Suprapubic skin (tissue), 4 donors: ENCODE results near the gene FOXO6. TPM values are rescaled to one million over a fixed set of nuclear protein-coding genes. Genes with fewer than 3 reads are reported as not detected.

Experiments used
- DNase-seq, 2 donors: peaks; one replicate each; pipeline ENCODE4 v3.0.0-alpha.2; 2019; ENCODE audit warnings: low spot score in 2 of 2
- H3K27ac ChIP-seq: fragments of 200-600 bp; sonication (generic); one replicate; pipeline ENCODE4 v1.5.1; 2019
- H3K27me3 ChIP-seq: fragments of 200-600 bp; sonication (generic); one replicate; pipeline ENCODE4 v1.5.1; 2019
- H3K36me3 ChIP-seq: fragments of 200-600 bp; sonication (generic); one replicate; pipeline ENCODE4 v1.5.1; 2019
- H3K4me1 ChIP-seq: fragments of 200-600 bp; sonication (generic); one replicate; pipeline ENCODE4 v1.5.1; 2019
- H3K4me3 ChIP-seq: fragments of 200-600 bp; sonication (generic); one replicate; pipeline ENCODE4 v1.5.1; 2019; ENCODE audit warnings: mild to moderate bottlenecking
- H3K9me3 ChIP-seq: fragments of 200-600 bp; sonication (generic); one replicate; pipeline ENCODE4 v1.5.1; 2019
- EP300 ChIP-seq: sonication (generic); formaldehyde crosslinking; IDR thresholded peaks from one replicate; pipeline ENCODE4 v1.6.1; 2017; ENCODE audit warnings: antibody characterized with exemption
- POLR2A ChIP-seq, 2 donors: fragments of 450-650 bp; IDR thresholded peaks; one replicate each; pipeline ENCODE4 v1.6.1; 2017; ENCODE audit warnings: antibody characterized with exemption in 2 of 2, mild to moderate bottlenecking in 2 of 2, moderate library complexity in 2 of 2
- POLR2AphosphoS5 ChIP-seq, 3 donors: sonication (generic); formaldehyde crosslinking; IDR thresholded peaks; one replicate each; pipeline ENCODE4 v1.6.1; 2017; ENCODE audit warnings: antibody characterized with exemption in 3 of 3
- WGBS: methylation state at CpG from one replicate; pipeline ENCODE4 v1.1.5; 2018; 5-methylcytosine and 5-hydroxymethylcytosine counted together
- total RNA-seq, 4 donors: library from RNA; depleted of rRNA; stranded (reverse); fragments of >200 nt; gene quantifications; one replicate each; pipeline ENCODE4 v1.1.0, GENCODE V29; 2016
- TF ChIP-seq, protein P1 (sequence below), 2 donors: fragments of 200-600 bp in 1 of 2; fragments of 450-650 bp in 1 of 2; sonication (generic) in 1 of 2; IDR thresholded peaks; one replicate each; pipeline ENCODE4 v1.5.1; 2016 to 2019; ENCODE audit warnings: antibody characterized with exemption in 2 of 2, mild to moderate bottlenecking in 1 of 2, moderate library complexity in 1 of 2

The FOXO6 gene
- total RNA-seq, 4 donors from 2014 or later: 1.4 to 2.8 (median 1.6) TPM

DNA sequence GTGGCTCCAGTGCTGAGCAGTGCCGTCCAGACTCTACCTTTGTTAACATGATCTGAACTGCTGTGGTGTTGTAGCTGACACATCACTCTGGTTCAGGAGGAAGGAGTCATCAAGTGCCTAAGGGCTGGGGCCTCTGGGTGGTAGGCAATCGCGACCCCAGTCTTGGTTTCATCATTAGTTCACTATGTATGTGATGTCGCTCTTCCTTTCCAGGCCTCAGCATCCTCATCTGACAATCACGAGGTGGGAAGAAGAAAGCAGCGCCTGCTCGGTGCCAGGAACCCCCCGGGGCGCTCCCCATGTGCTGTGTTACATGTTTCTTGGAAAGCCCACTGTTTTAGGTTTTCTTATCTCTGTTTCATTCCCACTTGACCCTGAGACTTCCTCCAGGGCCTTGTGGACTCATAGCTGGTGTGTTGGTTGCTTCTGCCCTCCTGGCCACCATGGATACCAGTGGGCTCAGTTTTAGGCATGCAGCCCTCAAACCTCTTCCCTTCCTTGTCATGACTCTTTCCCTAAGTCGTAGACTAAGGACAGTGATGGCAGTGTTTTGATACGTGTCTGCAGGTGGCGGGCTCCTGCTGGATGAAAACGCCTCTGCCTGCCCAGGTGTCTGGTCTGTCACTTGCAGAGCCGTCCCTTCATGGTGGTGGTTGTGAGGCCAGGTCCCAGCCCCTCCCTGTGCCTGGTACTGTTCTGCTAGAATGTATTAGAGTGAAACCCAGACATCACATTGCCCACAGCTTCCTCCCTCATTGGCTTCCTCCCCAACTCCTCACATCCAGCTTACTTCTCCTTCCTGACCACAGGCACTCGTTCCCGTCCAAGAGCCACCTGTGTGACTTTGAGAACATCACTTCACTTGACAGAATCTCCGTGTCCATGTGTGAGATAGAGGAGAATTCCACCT, 17.2 kb upstream of the FOXO6 start:
- no peak overlapping the region for H3K27ac ChIP-seq
- TF ChIP-seq POLR2AphosphoS5 (IDR thresholded peaks at IDR 0.05) (no peak), POLR2A (IDR thresholded peaks at IDR 0.05) (no peak)
- peaks cover 9% of the 10 kb centered on the region for H3K4me1 ChIP-seq
- DNase-seq: peak; percentile 53 to 59
- H3K9me3 ChIP-seq: peaks cover 1% of the 10 kb centered on the region
- H3K4me3 ChIP-seq: no peak overlapping the region
- no peaks in the 10 kb centered on the region for H3K27me3 ChIP-seq
- WGBS: 91% methylated on average over 17 of the region's 17 CpGs
- no peaks in the 10 kb centered on the region for H3K36me3 ChIP-seq

DNA sequence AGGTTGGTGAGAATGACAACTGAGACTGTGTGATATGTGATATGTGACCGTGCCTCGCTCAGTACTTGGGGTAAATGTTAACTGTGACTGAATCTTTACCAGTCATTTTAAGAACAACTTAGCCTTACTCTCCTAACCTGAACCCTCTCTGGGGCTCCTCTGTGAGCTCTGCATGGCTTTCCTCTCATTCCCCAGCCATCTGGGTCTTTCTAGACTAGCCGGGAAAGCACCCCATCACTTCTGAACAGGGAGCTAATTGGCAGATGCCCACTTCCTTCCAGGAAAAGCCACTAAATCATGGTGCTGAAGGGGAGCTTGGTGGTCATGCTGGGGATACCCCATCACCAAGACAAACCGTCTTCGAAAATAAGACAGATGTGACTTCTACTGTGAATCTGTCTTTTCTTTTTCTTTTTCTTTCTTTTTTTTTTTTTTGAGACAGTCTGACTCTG, 16.5 kb upstream of the FOXO6 start:
- Histone ChIP-seq H3K4me3 (no peak overlapping the region), H3K36me3 (no peaks in the 10 kb centered on the region), H3K27me3 (no peaks in the 10 kb centered on the region), H3K4me1 (peaks cover 9% of the 10 kb centered on the region), H3K27ac (no peak overlapping the region), H3K9me3 (no peaks in the 10 kb centered on the region)
- 88% methylated on average over 5 of the region's 5 CpGs for WGBS
- peak; percentile 2 to 6 for DNase-seq
- no peak for TF ChIP-seq EP300
- no peak for TF ChIP-seq POLR2AphosphoS5 (IDR thresholded peaks at IDR 0.05)

DNA sequence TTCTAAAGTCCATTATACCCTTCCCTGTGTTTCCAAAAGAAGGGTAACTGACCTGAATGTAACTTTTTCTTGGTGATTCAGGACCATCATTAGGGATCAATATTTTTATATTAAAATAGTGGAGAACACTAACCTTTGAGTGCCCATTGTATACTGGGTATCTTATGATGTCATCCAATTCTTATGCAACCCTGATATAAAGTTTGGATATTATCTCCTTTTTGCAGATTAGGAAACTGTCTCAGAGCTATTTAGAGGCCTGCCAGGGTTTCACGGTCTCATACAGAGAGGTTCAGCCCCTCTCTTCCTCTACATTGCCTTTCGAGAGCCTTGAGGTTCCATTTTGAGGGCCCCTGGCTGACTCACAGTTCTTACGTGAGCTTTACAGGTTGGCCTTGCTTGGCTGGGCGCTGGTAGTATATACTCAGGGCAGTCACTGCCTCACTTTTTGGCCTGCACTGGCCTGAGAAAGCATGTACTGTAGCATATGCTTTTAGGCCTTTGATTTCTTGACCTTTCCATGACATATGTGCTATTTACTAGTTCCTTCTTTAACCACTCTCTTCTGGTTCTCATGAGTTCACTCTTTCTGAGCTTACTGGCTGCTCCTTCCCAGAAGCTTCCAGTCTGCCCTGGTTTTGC, 15.7 kb upstream of the FOXO6 start:
- no peaks in the 10 kb centered on the region for H3K9me3 ChIP-seq
- peaks cover 9% of the 10 kb centered on the region for H3K4me1 ChIP-seq
- no peak overlapping the region for H3K27ac ChIP-seq
- no peak for TF ChIP-seq EP300
- TF ChIP-seq POLR2A (IDR thresholded peaks at IDR 0.05): no peak
- TF ChIP-seq, protein P1, sequence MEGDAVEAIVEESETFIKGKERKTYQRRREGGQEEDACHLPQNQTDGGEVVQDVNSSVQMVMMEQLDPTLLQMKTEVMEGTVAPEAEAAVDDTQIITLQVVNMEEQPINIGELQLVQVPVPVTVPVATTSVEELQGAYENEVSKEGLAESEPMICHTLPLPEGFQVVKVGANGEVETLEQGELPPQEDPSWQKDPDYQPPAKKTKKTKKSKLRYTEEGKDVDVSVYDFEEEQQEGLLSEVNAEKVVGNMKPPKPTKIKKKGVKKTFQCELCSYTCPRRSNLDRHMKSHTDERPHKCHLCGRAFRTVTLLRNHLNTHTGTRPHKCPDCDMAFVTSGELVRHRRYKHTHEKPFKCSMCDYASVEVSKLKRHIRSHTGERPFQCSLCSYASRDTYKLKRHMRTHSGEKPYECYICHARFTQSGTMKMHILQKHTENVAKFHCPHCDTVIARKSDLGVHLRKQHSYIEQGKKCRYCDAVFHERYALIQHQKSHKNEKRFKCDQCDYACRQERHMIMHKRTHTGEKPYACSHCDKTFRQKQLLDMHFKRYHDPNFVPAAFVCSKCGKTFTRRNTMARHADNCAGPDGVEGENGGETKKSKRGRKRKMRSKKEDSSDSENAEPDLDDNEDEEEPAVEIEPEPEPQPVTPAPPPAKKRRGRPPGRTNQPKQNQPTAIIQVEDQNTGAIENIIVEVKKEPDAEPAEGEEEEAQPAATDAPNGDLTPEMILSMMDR (IDR thresholded peaks at IDR 0.05): no peak
- no peak for TF ChIP-seq POLR2AphosphoS5 (IDR thresholded peaks at IDR 0.05)
- WGBS: 88% methylated on average over 4 of the region's 4 CpGs
- no peaks in the 10 kb centered on the region for H3K27me3 ChIP-seq
- DNase-seq: peak; percentile 27 to 44
- no peak overlapping the region for H3K4me3 ChIP-seq
- H3K36me3 ChIP-seq: no peaks in the 10 kb centered on the region

DNA sequence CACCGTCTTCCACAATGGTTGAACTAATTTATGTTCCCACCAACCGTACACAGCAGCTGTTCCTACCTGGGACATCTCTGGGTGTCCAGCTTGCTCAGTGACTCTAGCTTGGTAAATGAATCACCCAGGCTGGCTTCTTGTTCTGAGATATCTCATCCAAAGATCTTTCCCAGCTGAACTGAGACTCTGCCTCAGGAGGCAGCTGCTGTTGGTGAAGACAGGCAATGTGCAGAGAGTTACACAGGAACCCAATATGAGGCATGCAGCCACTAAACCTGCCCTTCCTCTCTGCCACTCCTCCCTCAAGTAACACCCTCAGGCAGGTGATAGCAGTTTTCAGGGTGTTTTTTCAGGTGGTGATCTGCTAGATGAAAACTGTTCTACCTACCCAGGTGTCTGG, 14.0 kb upstream of the FOXO6 start:
- H3K4me3 ChIP-seq: no peak overlapping the region
- H3K27ac ChIP-seq: no peak overlapping the region
- DNase-seq: peak; percentile 27 to 34
- no peaks in the 10 kb centered on the region for H3K27me3 ChIP-seq
- 62% methylated on average over 2 of the region's 2 CpGs for WGBS
- H3K36me3 ChIP-seq: no peaks in the 10 kb centered on the region
- H3K9me3 ChIP-seq: no peaks in the 10 kb centered on the region
- TF ChIP-seq POLR2AphosphoS5 (IDR thresholded peaks at IDR 0.05) (no peak), POLR2A (IDR thresholded peaks at IDR 0.05) (no peak), EP300 (no peak)
- TF ChIP-seq, protein P1 (IDR thresholded peaks at IDR 0.05): no peak
- peaks cover 2% of the 10 kb centered on the region for H3K4me1 ChIP-seq

DNA sequence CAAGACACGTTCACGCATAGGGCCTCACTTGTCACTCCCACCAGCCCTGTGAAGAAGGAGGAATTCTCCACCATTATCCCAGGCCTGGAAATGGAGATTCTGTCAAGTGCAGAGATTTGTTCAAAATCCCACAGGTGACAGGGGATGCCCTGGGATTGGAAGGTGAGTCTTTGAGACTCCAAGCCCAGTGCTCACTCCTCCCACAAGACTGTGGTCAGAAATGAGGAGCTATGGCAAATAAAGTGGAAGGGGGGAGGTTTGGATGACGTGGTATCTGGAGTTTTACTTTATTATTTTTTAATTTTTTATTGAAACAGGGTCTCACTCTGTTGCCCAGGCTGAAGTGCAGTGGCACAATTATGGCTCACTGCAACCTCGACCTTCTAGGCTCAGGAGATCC, 12.8 kb upstream of the FOXO6 start:
- WGBS: 86% methylated on average over 4 of the region's 4 CpGs

More for the DNA sequence above, 12.8 kb upstream of the FOXO6 start:
- no peaks in the 10 kb centered on the region for H3K36me3 ChIP-seq
- H3K27ac ChIP-seq: no peak overlapping the region
- H3K4me1 ChIP-seq: peaks cover 4% of the 10 kb centered on the region
- no peak overlapping the region for H3K4me3 ChIP-seq
- no peaks in the 10 kb centered on the region for H3K9me3 ChIP-seq
- no peak for TF ChIP-seq EP300
- TF ChIP-seq, protein P1 (IDR thresholded peaks at IDR 0.05): no peak
- peak; percentile 3 to 43 for DNase-seq
- H3K27me3 ChIP-seq: no peaks in the 10 kb centered on the region
